Neural cell (in vitro differentiated cells): ENCODE measurements around the gene LHFPL6. TPM values are rescaled to one million over a fixed set of nuclear protein-coding genes. Genes with fewer than 3 reads are reported as not detected.

Experiments
- H2AFZ ChIP-seq: fragments of 200-600, 300-800 bp; sonication (generic), shearing (Covaris generic); 2 replicates; pipeline ENCODE4 v1.6.0; 2014; ENCODE audit warnings: low read depth, mild to moderate bottlenecking, antibody characterized with exemption, low read length, moderate library complexity
- H3F3A ChIP-seq: fragments of 200-600 bp; shearing (Covaris generic); 2 replicates; pipeline ENCODE4 v1.6.1; 2016; ENCODE audit warnings: mild to moderate bottlenecking, moderate library complexity, mixed read lengths, antibody characterized with exemption, low read length; ENCODE audit not compliant: insufficient read depth, poor library complexity, severe bottlenecking
- H3K27ac ChIP-seq: fragments of 200-600, 300-800 bp; sonication (generic), shearing (Covaris generic); 2 replicates; pipeline ENCODE4 v1.5.1; 2014; ENCODE audit warnings: mild to moderate bottlenecking, low read length, moderate library complexity
- H3K27me3 ChIP-seq: fragments of 300-800, 200-600 bp; sonication (generic), shearing (Covaris generic); 2 replicates; pipeline ENCODE4 v1.6.0; 2014; ENCODE audit warnings: mild to moderate bottlenecking, low read depth, low read length, moderate library complexity; ENCODE audit not compliant: insufficient read depth
- H3K36me3 ChIP-seq: fragments of 300-800, 200-600 bp; sonication (generic), shearing (Covaris generic); 2 replicates; pipeline ENCODE4 v1.5.1; 2014; ENCODE audit warnings: mild to moderate bottlenecking, antibody characterized with exemption, low read length, moderate library complexity; ENCODE audit not compliant: insufficient read depth
- H3K4me2 ChIP-seq: fragments of 300-800, 200-600 bp; sonication (generic), shearing (Covaris generic); 2 replicates; pipeline ENCODE4 v1.6.0; 2014; ENCODE audit warnings: mild to moderate bottlenecking, low read length
- H3K4me3 ChIP-seq: fragments of 300-800, 200-600 bp; sonication (generic), shearing (Covaris generic); 2 replicates; pipeline ENCODE4 v1.5.1; 2014; ENCODE audit warnings: mild to moderate bottlenecking, low read length, moderate library complexity
- H3K79me2 ChIP-seq: fragments of 200-600 bp; shearing (Covaris generic); replicated peaks from 2 replicates; pipeline ENCODE4 v1.6.0; 2014; ENCODE audit warnings: mild to moderate bottlenecking, low read length, moderate library complexity; ENCODE audit not compliant: insufficient read depth
- H3K9ac ChIP-seq: fragments of 300-800, 200-600 bp; sonication (generic), shearing (Covaris generic); 2 replicates; pipeline ENCODE4 v1.6.1; 2016; ENCODE audit warnings: mild to moderate bottlenecking, low read length, mixed read lengths
- H3K9me2 ChIP-seq: fragments of 200-600 bp; shearing (Covaris generic); 2 replicates; pipeline ENCODE4 v1.6.1; 2016; ENCODE audit warnings: mild to moderate bottlenecking, low read length, mixed read lengths; ENCODE audit not compliant: insufficient read depth
- H3K9me3 ChIP-seq: fragments of 200-600, 300-800 bp; sonication (generic), shearing (Covaris generic); 2 replicates; pipeline ENCODE4 v1.6.1; 2016; ENCODE audit warnings: mild to moderate bottlenecking, mixed run types, low read length, moderate library complexity, mixed read lengths
- H4K20me1 ChIP-seq: fragments of 200-600 bp; shearing (Covaris generic); 2 replicates; pipeline ENCODE4 v1.6.1; 2016; ENCODE audit warnings: mild to moderate bottlenecking, mixed run types; ENCODE audit not compliant: insufficient read depth
- EP300 ChIP-seq: fragments of 450-650 bp; conservative IDR thresholded peaks from 2 replicates; pipeline ENCODE4 v1.6.1; 2014; ENCODE audit warnings: antibody characterized with exemption, mild to moderate bottlenecking, moderate library complexity; ENCODE audit not compliant: poor library complexity, severe bottlenecking
- EZH2 ChIP-seq: fragments of 200-600, 300-800 bp; shearing (Covaris generic), sonication (generic); IDR thresholded peaks from 2 replicates; pipeline ENCODE4 v1.6.1; 2014; ENCODE audit warnings: antibody characterized with exemption, low read length, borderline replicate concordance, mild to moderate bottlenecking; ENCODE audit not compliant: insufficient read depth, poor library complexity, severe bottlenecking
- MXI1 ChIP-seq: fragments of 450-650 bp; conservative IDR thresholded peaks from 2 replicates; pipeline ENCODE4 v1.6.1; 2014; ENCODE audit warnings: antibody characterized with exemption, mild to moderate bottlenecking; ENCODE audit not compliant: poor library complexity, severe bottlenecking
- POLR2AphosphoS5 ChIP-seq: IDR thresholded peaks from 2 replicates; pipeline ENCODE4 v1.6.1; 2012
- RAD21 ChIP-seq: fragments of 450-650 bp; conservative IDR thresholded peaks from 2 replicates; pipeline ENCODE4 v1.6.1; 2014; ENCODE audit warnings: antibody characterized with exemption, mild to moderate bottlenecking, moderate library complexity
- REST ChIP-seq: IDR thresholded peaks from 2 replicates; pipeline ENCODE4 v1.6.1; 2012; ENCODE audit warnings: borderline replicate concordance
- SMC3 ChIP-seq: fragments of 450-650 bp; conservative IDR thresholded peaks from 2 replicates; pipeline ENCODE4 v1.6.1; 2014; ENCODE audit warnings: antibody characterized with exemption, mild to moderate bottlenecking, moderate library complexity; ENCODE audit not compliant: poor library complexity
- TAF1 ChIP-seq: IDR thresholded peaks from 2 replicates; pipeline ENCODE4 v1.6.1; 2012; ENCODE audit warnings: low read depth
- polyA plus RNA-seq: library from polyadenylated mRNA; depleted of rRNA; stranded (reverse); fragments of >200 nt; gene quantifications from 2 replicates; pipeline ENCODE4 v1.2.3, GENCODE V29; 2014
- TF ChIP-seq, protein P1 (sequence below): fragments of 450-650 bp; IDR thresholded peaks from 2 replicates; pipeline ENCODE4 v1.5.1; 2014; ENCODE audit warnings: antibody characterized with exemption, mild to moderate bottlenecking, moderate library complexity; ENCODE audit not compliant: poor library complexity, severe bottlenecking

LHFPL6 gene
- polyA plus RNA-seq, 1 donor from 2014 or later, result 36.3 TPM

GRCh38 chr13:39585219-39585618, 17.8 kb downstream of the LHFPL6 start:
- no peak overlapping the region for H3K4me2 ChIP-seq
- H3K9ac ChIP-seq, result no peak overlapping the region
- TF ChIP-seq SMC3, result no peak
- TF ChIP-seq RAD21, result no peak
- no peak for TF ChIP-seq EZH2
- no peak for TF ChIP-seq TAF1
- no peak for TF ChIP-seq REST
- no peak for TF ChIP-seq EP300
- TF ChIP-seq, protein P1, sequence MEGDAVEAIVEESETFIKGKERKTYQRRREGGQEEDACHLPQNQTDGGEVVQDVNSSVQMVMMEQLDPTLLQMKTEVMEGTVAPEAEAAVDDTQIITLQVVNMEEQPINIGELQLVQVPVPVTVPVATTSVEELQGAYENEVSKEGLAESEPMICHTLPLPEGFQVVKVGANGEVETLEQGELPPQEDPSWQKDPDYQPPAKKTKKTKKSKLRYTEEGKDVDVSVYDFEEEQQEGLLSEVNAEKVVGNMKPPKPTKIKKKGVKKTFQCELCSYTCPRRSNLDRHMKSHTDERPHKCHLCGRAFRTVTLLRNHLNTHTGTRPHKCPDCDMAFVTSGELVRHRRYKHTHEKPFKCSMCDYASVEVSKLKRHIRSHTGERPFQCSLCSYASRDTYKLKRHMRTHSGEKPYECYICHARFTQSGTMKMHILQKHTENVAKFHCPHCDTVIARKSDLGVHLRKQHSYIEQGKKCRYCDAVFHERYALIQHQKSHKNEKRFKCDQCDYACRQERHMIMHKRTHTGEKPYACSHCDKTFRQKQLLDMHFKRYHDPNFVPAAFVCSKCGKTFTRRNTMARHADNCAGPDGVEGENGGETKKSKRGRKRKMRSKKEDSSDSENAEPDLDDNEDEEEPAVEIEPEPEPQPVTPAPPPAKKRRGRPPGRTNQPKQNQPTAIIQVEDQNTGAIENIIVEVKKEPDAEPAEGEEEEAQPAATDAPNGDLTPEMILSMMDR, result no peak
- TF ChIP-seq MXI1, result no peak
- no peak for TF ChIP-seq POLR2AphosphoS5
- no peak overlapping the region for H3K4me3 ChIP-seq
- no peaks in the 10 kb centered on the region for H3F3A ChIP-seq
- no peaks in the 10 kb centered on the region for H3K36me3 ChIP-seq
- H2AFZ ChIP-seq, result no peak overlapping the region
- H3K9me2 ChIP-seq, result no peaks in the 10 kb centered on the region
- H4K20me1 ChIP-seq, result no peaks in the 10 kb centered on the region
- H3K27ac ChIP-seq, result no peak overlapping the region
- H3K79me2 ChIP-seq, result peaks cover 27% of the 10 kb centered on the region
- no peaks in the 10 kb centered on the region for H3K27me3 ChIP-seq
- H3K9me3 ChIP-seq, result no peaks in the 10 kb centered on the region

GRCh38 chr13:39580881-39581575, 22.0 kb downstream of the LHFPL6 start:
- Histone ChIP-seq H3K4me3 (no peak overlapping the region), H3K9ac (no peak overlapping the region), H3K9me3 (no peaks in the 10 kb centered on the region), H3K79me2 (peaks cover 13% of the 10 kb centered on the region), H3K36me3 (no peaks in the 10 kb centered on the region), H4K20me1 (no peaks in the 10 kb centered on the region), H3K27ac (peak overlapping the region; percentile 3), H3K27me3 (no peaks in the 10 kb centered on the region), H3F3A (no peaks in the 10 kb centered on the region), H3K4me2 (no peak overlapping the region), H3K9me2 (no peaks in the 10 kb centered on the region), H2AFZ (no peak overlapping the region)
- TF ChIP-seq EP300 (no peak), SMC3 (no peak), REST (peak; percentile 64), POLR2AphosphoS5 (peak; percentile 51)
